ENCODE results near the gene KRTAP4-4.

DNA sequence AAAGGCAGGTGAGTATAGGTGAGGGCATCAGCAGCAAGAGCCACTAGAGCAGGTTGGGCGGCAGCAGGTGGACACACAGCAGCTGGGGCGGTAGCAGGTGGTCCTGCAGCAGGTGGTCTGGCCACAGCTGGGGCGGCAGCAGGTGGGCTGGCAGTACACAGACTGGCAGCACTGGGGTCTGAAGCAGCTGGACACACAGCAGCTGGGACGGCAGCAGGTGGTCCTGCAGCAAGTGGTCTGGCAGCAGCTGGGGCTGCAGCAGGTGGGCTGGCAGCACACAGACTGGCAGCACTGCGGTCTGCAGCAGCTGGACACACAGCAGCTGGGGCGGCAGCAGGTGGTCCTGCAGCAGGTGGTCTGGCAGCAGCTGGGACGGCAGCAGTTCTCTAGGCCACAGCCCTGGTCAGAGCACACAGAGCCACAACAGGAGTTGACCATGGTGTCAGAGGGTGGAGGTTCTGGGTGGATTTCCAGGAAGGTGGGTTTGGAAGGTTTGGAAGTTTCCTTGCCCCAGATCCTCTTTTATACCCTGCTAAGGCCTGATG lies 17.3 kb upstream of the KRTAP4-4 start, which contains the start of gene KRTAP4-2:
- TF ChIP-seq, protein P1, sequence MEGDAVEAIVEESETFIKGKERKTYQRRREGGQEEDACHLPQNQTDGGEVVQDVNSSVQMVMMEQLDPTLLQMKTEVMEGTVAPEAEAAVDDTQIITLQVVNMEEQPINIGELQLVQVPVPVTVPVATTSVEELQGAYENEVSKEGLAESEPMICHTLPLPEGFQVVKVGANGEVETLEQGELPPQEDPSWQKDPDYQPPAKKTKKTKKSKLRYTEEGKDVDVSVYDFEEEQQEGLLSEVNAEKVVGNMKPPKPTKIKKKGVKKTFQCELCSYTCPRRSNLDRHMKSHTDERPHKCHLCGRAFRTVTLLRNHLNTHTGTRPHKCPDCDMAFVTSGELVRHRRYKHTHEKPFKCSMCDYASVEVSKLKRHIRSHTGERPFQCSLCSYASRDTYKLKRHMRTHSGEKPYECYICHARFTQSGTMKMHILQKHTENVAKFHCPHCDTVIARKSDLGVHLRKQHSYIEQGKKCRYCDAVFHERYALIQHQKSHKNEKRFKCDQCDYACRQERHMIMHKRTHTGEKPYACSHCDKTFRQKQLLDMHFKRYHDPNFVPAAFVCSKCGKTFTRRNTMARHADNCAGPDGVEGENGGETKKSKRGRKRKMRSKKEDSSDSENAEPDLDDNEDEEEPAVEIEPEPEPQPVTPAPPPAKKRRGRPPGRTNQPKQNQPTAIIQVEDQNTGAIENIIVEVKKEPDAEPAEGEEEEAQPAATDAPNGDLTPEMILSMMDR (IDR thresholded peaks at IDR 0.05; ENCODE audit: low read length): no peak
- no peak for TF ChIP-seq EZH2 (IDR thresholded peaks at IDR 0.05; ENCODE audit: borderline replicate concordance, low read length)

All from OCI-LY1 (cell line).